Measurements from ENCODE around the gene TXLNB.

GRCh38 chr6:139284789-139285188, 7.0 kb downstream of the TXLNB start:
- TF ChIP-seq CTCF (IDR thresholded peaks at IDR 0.05) (no peak), USF1 (IDR thresholded peaks at IDR 0.05; ENCODE audit: borderline replicate concordance, low read depth) (no peak), MAX (IDR thresholded peaks at IDR 0.05; ENCODE audit: low read depth) (no peak), YY1 (IDR thresholded peaks at IDR 0.05; ENCODE audit: low read depth) (no peak), POLR2AphosphoS5 (IDR thresholded peaks at IDR 0.05; ENCODE audit: low read depth, low read length) (no peak), EP300 (IDR thresholded peaks at IDR 0.05; ENCODE audit: borderline replicate concordance in 1 of 2, low read depth in 1 of 2, low read length in 1 of 2) (no peak), GATA2 (CRISPR knock-in tag; IDR thresholded peaks at IDR 0.05) (no peak), RXRA (IDR thresholded peaks at IDR 0.05; ENCODE audit: borderline replicate concordance, low read depth) (no peak), IRF3 (IDR thresholded peaks at IDR 0.05; ENCODE audit: low read depth, low read length) (no peak), USF2 (IDR thresholded peaks at IDR 0.05; ENCODE audit: borderline replicate concordance, low read depth, low read length) (no peak), SIN3A (IDR thresholded peaks at IDR 0.05; ENCODE audit: borderline replicate concordance, low read depth, low read length) (no peak), MEF2A (IDR thresholded peaks at IDR 0.05; ENCODE audit: borderline replicate concordance, low read depth) (no peak)
